Neural cell (in vitro differentiated cells): ENCODE data around the gene UGGT1. TPM values are rescaled to one million over a fixed set of nuclear protein-coding genes. Genes with fewer than 3 reads are reported as not detected.

ENCODE experiments used
- H2AFZ ChIP-seq: fragments of 200-600, 300-800 bp; sonication (generic), shearing (Covaris generic); 2 replicates; pipeline ENCODE4 v1.6.0; 2014; ENCODE audit warnings: low read depth, mild to moderate bottlenecking, antibody characterized with exemption, low read length, moderate library complexity
- H3F3A ChIP-seq: fragments of 200-600 bp; shearing (Covaris generic); 2 replicates; pipeline ENCODE4 v1.6.1; 2016; ENCODE audit warnings: mild to moderate bottlenecking, moderate library complexity, mixed read lengths, antibody characterized with exemption, low read length; ENCODE audit not compliant: insufficient read depth, poor library complexity, severe bottlenecking
- H3K27ac ChIP-seq: fragments of 200-600, 300-800 bp; sonication (generic), shearing (Covaris generic); 2 replicates; pipeline ENCODE4 v1.5.1; 2014; ENCODE audit warnings: mild to moderate bottlenecking, low read length, moderate library complexity
- H3K27me3 ChIP-seq: fragments of 300-800, 200-600 bp; sonication (generic), shearing (Covaris generic); 2 replicates; pipeline ENCODE4 v1.6.0; 2014; ENCODE audit warnings: mild to moderate bottlenecking, low read depth, low read length, moderate library complexity; ENCODE audit not compliant: insufficient read depth
- H3K36me3 ChIP-seq: fragments of 300-800, 200-600 bp; sonication (generic), shearing (Covaris generic); 2 replicates; pipeline ENCODE4 v1.5.1; 2014; ENCODE audit warnings: mild to moderate bottlenecking, antibody characterized with exemption, low read length, moderate library complexity; ENCODE audit not compliant: insufficient read depth
- H3K4me2 ChIP-seq: fragments of 300-800, 200-600 bp; sonication (generic), shearing (Covaris generic); 2 replicates; pipeline ENCODE4 v1.6.0; 2014; ENCODE audit warnings: mild to moderate bottlenecking, low read length
- H3K4me3 ChIP-seq: fragments of 300-800, 200-600 bp; sonication (generic), shearing (Covaris generic); 2 replicates; pipeline ENCODE4 v1.5.1; 2014; ENCODE audit warnings: mild to moderate bottlenecking, low read length, moderate library complexity
- H3K79me2 ChIP-seq: fragments of 200-600 bp; shearing (Covaris generic); replicated peaks from 2 replicates; pipeline ENCODE4 v1.6.0; 2014; ENCODE audit warnings: mild to moderate bottlenecking, low read length, moderate library complexity; ENCODE audit not compliant: insufficient read depth
- H3K9ac ChIP-seq: fragments of 300-800, 200-600 bp; sonication (generic), shearing (Covaris generic); 2 replicates; pipeline ENCODE4 v1.6.1; 2016; ENCODE audit warnings: mild to moderate bottlenecking, low read length, mixed read lengths
- H3K9me2 ChIP-seq: fragments of 200-600 bp; shearing (Covaris generic); 2 replicates; pipeline ENCODE4 v1.6.1; 2016; ENCODE audit warnings: mild to moderate bottlenecking, low read length, mixed read lengths; ENCODE audit not compliant: insufficient read depth
- H3K9me3 ChIP-seq: fragments of 200-600, 300-800 bp; sonication (generic), shearing (Covaris generic); 2 replicates; pipeline ENCODE4 v1.6.1; 2016; ENCODE audit warnings: mild to moderate bottlenecking, mixed run types, low read length, moderate library complexity, mixed read lengths
- H4K20me1 ChIP-seq: fragments of 200-600 bp; shearing (Covaris generic); 2 replicates; pipeline ENCODE4 v1.6.1; 2016; ENCODE audit warnings: mild to moderate bottlenecking, mixed run types; ENCODE audit not compliant: insufficient read depth
- EP300 ChIP-seq: fragments of 450-650 bp; conservative IDR thresholded peaks from 2 replicates; pipeline ENCODE4 v1.6.1; 2014; ENCODE audit warnings: antibody characterized with exemption, mild to moderate bottlenecking, moderate library complexity; ENCODE audit not compliant: poor library complexity, severe bottlenecking
- EZH2 ChIP-seq: fragments of 200-600, 300-800 bp; shearing (Covaris generic), sonication (generic); IDR thresholded peaks from 2 replicates; pipeline ENCODE4 v1.6.1; 2014; ENCODE audit warnings: antibody characterized with exemption, low read length, borderline replicate concordance, mild to moderate bottlenecking; ENCODE audit not compliant: insufficient read depth, poor library complexity, severe bottlenecking
- MXI1 ChIP-seq: fragments of 450-650 bp; conservative IDR thresholded peaks from 2 replicates; pipeline ENCODE4 v1.6.1; 2014; ENCODE audit warnings: antibody characterized with exemption, mild to moderate bottlenecking; ENCODE audit not compliant: poor library complexity, severe bottlenecking
- POLR2AphosphoS5 ChIP-seq: IDR thresholded peaks from 2 replicates; pipeline ENCODE4 v1.6.1; 2012
- RAD21 ChIP-seq: fragments of 450-650 bp; conservative IDR thresholded peaks from 2 replicates; pipeline ENCODE4 v1.6.1; 2014; ENCODE audit warnings: antibody characterized with exemption, mild to moderate bottlenecking, moderate library complexity
- SMC3 ChIP-seq: fragments of 450-650 bp; conservative IDR thresholded peaks from 2 replicates; pipeline ENCODE4 v1.6.1; 2014; ENCODE audit warnings: antibody characterized with exemption, mild to moderate bottlenecking, moderate library complexity; ENCODE audit not compliant: poor library complexity
- TAF1 ChIP-seq: IDR thresholded peaks from 2 replicates; pipeline ENCODE4 v1.6.1; 2012; ENCODE audit warnings: low read depth
- polyA plus RNA-seq: library from polyadenylated mRNA; depleted of rRNA; stranded (reverse); fragments of >200 nt; gene quantifications from 2 replicates; pipeline ENCODE4 v1.2.3, GENCODE V29; 2014
- TF ChIP-seq, protein P1 (sequence below): IDR thresholded peaks from 2 replicates; pipeline ENCODE4 v1.6.1; 2012; ENCODE audit warnings: borderline replicate concordance
- TF ChIP-seq, protein P2 (sequence below): fragments of 450-650 bp; IDR thresholded peaks from 2 replicates; pipeline ENCODE4 v1.5.1; 2014; ENCODE audit warnings: antibody characterized with exemption, mild to moderate bottlenecking, moderate library complexity; ENCODE audit not compliant: poor library complexity, severe bottlenecking

Gene UGGT1
- polyA plus RNA-seq, 1 donor from 2014 or later, result 26.3 TPM

DNA sequence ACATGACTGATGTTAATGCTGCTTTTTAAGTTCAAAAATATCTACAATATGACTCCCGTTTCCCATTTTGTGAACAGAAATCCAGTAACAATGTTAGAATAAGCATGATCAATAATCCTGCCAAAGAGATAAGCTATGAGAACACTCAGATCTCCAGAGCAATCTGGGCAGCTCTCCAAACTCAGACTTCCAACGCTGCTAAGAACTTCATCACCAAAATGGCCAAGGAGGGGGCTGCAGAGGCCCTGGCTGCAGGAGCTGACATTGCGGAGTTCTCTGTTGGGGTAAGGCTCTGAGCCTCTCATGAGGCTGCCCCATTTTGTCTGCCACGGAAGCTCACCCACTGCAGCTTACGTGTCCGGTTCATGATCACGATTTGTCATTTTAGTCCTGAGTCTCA is 68.4 kb downstream of the UGGT1 start:
- Histone ChIP-seq H3K27ac (no peak overlapping the region), H3K9ac (no peak overlapping the region), H4K20me1 (no peaks in the 10 kb centered on the region), H3K4me2 (no peak overlapping the region), H3K4me3 (no peak overlapping the region), H3K79me2 (no peaks in the 10 kb centered on the region), H3K27me3 (no peaks in the 10 kb centered on the region), H3K9me2 (no peaks in the 10 kb centered on the region), H2AFZ (no peak overlapping the region), H3K9me3 (no peaks in the 10 kb centered on the region), H3F3A (no peaks in the 10 kb centered on the region), H3K36me3 (peaks cover 17% of the 10 kb centered on the region)
- TF ChIP-seq SMC3, result no peak
- TF ChIP-seq EP300, result no peak
- no peak for TF ChIP-seq RAD21

DNA sequence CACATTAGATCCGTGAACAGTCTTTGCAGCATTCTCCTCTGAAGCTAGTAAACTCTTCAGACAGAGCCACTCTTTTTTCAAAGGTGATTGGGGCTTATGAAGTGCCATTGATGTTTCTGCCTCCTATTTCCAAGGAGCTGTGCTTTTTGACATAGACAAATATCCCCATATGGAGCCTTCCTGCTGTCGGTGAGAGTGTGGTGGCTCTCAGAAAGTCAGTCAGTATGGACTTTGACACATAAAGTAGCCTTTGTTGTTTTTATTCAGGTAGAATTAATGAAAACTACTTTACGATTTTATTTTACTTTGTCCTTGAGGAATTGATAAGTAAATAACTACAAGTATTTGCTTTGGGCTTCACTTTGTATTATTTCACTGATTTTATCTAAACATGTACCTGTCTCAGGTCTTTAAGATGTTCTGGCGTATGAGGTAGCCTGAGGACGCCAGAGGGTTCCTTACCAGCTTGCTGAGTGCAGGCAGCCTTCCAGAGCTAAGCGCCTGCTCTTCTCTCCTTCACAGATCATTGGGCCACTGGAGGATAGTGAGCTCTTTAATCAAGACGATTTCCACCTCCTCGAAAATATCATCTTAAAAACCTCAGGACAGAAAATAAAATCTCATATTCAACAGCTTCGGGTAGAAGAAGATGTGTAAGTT is 69.7 kb downstream of the UGGT1 start:
- no peaks in the 10 kb centered on the region for H3K79me2 ChIP-seq
- H3K9ac ChIP-seq, result no peak overlapping the region
- H3K4me3 ChIP-seq, result no peak overlapping the region
- H3K4me2 ChIP-seq, result no peak overlapping the region
- no peaks in the 10 kb centered on the region for H3K27me3 ChIP-seq
- H2AFZ ChIP-seq, result no peak overlapping the region
- H3K9me3 ChIP-seq, result no peaks in the 10 kb centered on the region
- no peaks in the 10 kb centered on the region for H3K9me2 ChIP-seq
- H3F3A ChIP-seq, result no peaks in the 10 kb centered on the region
- H3K36me3 ChIP-seq, result peaks cover 20% of the 10 kb centered on the region
- no peak overlapping the region for H3K27ac ChIP-seq
- TF ChIP-seq RAD21 (no peak), POLR2AphosphoS5 (no peak), EP300 (no peak), TAF1 (no peak), SMC3 (no peak)
- TF ChIP-seq, protein P1, sequence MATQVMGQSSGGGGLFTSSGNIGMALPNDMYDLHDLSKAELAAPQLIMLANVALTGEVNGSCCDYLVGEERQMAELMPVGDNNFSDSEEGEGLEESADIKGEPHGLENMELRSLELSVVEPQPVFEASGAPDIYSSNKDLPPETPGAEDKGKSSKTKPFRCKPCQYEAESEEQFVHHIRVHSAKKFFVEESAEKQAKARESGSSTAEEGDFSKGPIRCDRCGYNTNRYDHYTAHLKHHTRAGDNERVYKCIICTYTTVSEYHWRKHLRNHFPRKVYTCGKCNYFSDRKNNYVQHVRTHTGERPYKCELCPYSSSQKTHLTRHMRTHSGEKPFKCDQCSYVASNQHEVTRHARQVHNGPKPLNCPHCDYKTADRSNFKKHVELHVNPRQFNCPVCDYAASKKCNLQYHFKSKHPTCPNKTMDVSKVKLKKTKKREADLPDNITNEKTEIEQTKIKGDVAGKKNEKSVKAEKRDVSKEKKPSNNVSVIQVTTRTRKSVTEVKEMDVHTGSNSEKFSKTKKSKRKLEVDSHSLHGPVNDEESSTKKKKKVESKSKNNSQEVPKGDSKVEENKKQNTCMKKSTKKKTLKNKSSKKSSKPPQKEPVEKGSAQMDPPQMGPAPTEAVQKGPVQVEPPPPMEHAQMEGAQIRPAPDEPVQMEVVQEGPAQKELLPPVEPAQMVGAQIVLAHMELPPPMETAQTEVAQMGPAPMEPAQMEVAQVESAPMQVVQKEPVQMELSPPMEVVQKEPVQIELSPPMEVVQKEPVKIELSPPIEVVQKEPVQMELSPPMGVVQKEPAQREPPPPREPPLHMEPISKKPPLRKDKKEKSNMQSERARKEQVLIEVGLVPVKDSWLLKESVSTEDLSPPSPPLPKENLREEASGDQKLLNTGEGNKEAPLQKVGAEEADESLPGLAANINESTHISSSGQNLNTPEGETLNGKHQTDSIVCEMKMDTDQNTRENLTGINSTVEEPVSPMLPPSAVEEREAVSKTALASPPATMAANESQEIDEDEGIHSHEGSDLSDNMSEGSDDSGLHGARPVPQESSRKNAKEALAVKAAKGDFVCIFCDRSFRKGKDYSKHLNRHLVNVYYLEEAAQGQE, result no peak
- TF ChIP-seq, protein P2, sequence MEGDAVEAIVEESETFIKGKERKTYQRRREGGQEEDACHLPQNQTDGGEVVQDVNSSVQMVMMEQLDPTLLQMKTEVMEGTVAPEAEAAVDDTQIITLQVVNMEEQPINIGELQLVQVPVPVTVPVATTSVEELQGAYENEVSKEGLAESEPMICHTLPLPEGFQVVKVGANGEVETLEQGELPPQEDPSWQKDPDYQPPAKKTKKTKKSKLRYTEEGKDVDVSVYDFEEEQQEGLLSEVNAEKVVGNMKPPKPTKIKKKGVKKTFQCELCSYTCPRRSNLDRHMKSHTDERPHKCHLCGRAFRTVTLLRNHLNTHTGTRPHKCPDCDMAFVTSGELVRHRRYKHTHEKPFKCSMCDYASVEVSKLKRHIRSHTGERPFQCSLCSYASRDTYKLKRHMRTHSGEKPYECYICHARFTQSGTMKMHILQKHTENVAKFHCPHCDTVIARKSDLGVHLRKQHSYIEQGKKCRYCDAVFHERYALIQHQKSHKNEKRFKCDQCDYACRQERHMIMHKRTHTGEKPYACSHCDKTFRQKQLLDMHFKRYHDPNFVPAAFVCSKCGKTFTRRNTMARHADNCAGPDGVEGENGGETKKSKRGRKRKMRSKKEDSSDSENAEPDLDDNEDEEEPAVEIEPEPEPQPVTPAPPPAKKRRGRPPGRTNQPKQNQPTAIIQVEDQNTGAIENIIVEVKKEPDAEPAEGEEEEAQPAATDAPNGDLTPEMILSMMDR, result no peak
- H4K20me1 ChIP-seq, result no peaks in the 10 kb centered on the region

DNA sequence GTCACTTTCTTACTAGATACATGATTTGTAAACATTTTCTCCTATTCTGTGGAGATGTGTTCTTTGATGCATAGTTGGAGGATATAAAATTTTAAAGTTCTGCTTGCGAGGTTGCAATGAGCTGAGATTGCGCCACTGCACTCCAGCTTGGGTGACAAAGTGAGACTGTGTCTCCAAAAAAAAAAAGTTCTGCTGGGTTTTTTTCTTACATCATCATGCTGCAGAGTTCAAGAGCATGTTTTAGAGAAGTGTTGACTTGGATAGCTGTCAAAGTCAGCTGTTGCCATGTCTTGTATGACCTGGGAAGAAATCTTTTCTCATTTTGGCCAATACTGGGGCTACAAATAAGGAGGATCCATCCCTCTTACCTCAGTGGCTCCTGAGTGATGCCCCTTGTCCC is 71.3 kb downstream of the UGGT1 start:
- no peak overlapping the region for H3K4me3 ChIP-seq
- no peaks in the 10 kb centered on the region for H3K27me3 ChIP-seq
- no peaks in the 10 kb centered on the region for H4K20me1 ChIP-seq
- no peaks in the 10 kb centered on the region for H3F3A ChIP-seq
- H3K4me2 ChIP-seq, result no peak overlapping the region
- no peaks in the 10 kb centered on the region for H3K9me3 ChIP-seq
- TF ChIP-seq SMC3 (no peak), EZH2 (no peak), POLR2AphosphoS5 (no peak), MXI1 (no peak)
- TF ChIP-seq, protein P1, result no peak
- TF ChIP-seq, protein P2, result no peak
- peaks cover 27% of the 10 kb centered on the region for H3K36me3 ChIP-seq
- no peaks in the 10 kb centered on the region for H3K79me2 ChIP-seq
- no peak overlapping the region for H3K27ac ChIP-seq
- H3K9ac ChIP-seq, result no peak overlapping the region
- H3K9me2 ChIP-seq, result no peaks in the 10 kb centered on the region
- no peak overlapping the region for H2AFZ ChIP-seq
